K562 treated with DMSO at 1 percent for 12 hours (cell line): ENCODE measurements around the gene CERS2. TPM values are rescaled to one million over a fixed set of nuclear protein-coding genes. Genes with fewer than 3 reads are reported as not detected.

ENCODE experiments used
- total RNA-seq: library from RNA; unstranded; fragments of 300-600 nt; gene quantifications from 2 replicates; pipeline ENCODE4 v1.2.3, GENCODE V29; 2022; ENCODE audit not compliant: insufficient read depth

The CERS2 gene, protein sequence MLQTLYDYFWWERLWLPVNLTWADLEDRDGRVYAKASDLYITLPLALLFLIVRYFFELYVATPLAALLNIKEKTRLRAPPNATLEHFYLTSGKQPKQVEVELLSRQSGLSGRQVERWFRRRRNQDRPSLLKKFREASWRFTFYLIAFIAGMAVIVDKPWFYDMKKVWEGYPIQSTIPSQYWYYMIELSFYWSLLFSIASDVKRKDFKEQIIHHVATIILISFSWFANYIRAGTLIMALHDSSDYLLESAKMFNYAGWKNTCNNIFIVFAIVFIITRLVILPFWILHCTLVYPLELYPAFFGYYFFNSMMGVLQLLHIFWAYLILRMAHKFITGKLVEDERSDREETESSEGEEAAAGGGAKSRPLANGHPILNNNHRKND
- 129 and 225 TPM in 2 replicates for total RNA-seq

GRCh38 chr1:150974580-150975478 lies at the start of gene CERS2:
Gene CERS2 (minus strand): TSS chr1:150974835. CDS start chr1:150969090, 5,745 bp downstream.

DNA sequence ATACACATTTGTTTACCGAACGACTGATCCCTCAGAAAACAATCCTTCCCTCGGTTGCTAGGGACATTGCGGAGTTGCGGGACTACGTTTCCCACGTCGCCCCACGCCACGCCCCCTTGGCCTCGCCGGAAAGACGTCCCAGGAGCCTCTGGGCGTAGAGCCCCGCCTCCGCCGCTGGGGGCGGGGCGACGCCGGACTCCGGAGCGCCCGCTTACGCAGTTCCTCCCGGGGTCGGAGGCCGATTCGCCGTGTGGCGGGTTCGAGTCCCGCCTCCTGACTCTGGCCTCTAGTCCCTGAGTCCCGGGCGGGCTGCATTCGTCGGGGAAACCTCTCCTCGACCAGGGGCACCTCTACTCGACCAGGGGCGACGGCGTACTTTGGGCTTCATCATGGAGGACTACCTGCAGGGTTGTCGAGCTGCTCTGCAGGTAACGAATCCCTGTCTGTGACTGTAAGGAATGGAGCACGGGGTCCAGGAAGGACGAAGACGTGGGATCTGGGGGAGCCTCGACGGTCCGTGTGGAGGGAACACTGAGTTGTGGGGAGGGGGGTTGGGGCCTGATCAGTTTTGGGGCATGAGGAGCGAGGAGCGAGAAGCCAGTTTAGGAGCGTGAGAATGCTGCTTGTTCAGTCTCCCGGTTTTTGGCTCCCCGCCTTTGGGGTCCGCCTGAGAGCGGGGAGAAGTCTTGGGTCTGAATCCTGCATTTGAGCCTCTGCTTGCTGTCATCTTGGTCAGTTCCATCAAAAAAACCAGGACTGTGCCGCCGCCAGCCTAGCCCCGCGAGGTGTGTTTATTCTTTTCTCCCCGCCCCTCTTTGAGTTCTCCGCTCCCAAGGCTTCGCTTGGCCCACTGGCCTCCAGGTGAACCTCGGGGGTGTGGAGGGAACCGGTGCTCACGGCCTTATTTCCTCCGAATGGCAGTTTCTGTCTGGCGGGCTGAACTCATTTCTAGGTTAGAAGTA lies 33.9 kb upstream of the CERS2 start, which contains the start of gene PRUNE1:
TSS of gene PRUNE1 (plus strand) at position 206 of the 962 bp plus-strand sequence. CDS start at position 390, 184 bp downstream.

GRCh38 chr1:151006327-151007052 lies 31.9 kb upstream of the CERS2 start, which contains the start of gene MINDY1:
Gene MINDY1 (minus strand): TSS chr1:151006902. CDS start chr1:151002617, 4,285 bp downstream.

DNA sequence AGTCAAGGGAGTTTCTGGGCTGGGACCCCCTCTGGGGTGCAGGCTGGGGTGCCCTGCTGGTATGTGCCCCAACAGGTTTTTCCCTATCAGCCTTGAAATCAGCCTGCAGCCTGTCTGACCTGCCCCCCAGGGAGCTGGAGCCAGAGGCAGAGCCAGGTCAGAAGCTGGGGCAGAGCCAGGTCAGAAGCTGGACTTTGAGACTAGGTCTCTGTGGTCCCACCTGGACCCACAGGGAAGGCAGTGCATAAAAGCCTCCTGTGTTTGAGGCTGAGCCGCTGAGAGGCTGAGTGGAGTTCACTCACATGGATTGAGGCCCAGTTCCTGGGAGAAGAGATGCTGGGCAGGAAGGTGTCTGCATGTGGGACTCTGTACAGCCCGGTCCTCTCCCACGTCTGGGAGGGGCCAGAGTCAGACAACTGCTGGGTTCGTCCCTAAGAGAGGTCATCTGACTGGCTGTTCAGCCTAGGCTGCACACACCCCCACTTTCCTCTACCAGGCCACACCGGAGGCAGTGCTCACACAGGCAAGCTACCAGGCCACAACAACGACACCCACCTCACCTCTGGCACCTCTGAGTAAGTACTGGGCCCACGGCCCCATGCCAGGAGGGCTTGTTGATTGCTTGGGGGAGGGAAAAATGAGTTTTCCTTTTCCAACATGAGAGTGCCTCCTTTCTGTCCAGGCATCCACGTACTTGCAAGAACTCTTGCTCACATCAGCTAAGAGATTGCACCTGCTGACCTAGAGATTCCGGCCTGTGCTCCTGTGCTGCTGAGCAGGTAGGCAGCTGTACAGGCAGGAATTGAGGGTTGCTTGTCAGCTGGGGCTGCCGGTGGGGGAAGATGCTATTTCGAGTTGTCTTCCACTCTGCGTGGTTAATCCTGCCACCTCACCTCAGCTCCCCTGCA lies 7.4 kb upstream of the CERS2 start, which contains the start of gene ANXA9:
TSS of gene ANXA9 (plus strand) at position 488 of the 908 bp plus-strand sequence. CDS start 814 bp downstream, outside the sequence.

GRCh38 chr1:150926097-150926741 lies 48.4 kb downstream of the CERS2 start, which contains the start of gene SETDB1:
Gene SETDB1 (plus strand): TSS chr1:150926363. CDS start chr1:150927715, 1,352 bp downstream.

Other genes with a start within 250 kb of the CERS2 start
- gene CTSS, start 209.1 kb downstream of the CERS2 start, total RNA-seq = 19.7 and 29.9 TPM in 2 replicates
- 4.5 and 11.5 TPM in 2 replicates for gene CTSK, start 166.6 kb downstream of the CERS2 start, total RNA-seq
- 8.4 and 35.1 TPM in 2 replicates for gene ARNT, start 98.2 kb downstream of the CERS2 start, total RNA-seq
- gene CTXND2, start 87.7 kb downstream of the CERS2 start, total RNA-seq = not detected in 2 replicates
- gene SETDB1, start 48.5 kb downstream of the CERS2 start, total RNA-seq = 15.8 and 26.4 TPM in 2 replicates
- 1.9 and 9.1 TPM in 2 replicates for gene ANXA9, start 7.5 kb upstream of the CERS2 start, total RNA-seq
- 5.7 and 18.8 TPM in 2 replicates for gene MINDY1, start 32.1 kb upstream of the CERS2 start, total RNA-seq
- gene PRUNE1, start 33.6 kb upstream of the CERS2 start, total RNA-seq = 12.8 and 32.1 TPM in 2 replicates
- gene BNIPL, start 61.8 kb upstream of the CERS2 start, total RNA-seq = 1.4 and 3.2 TPM in 2 replicates
- 2.7 and 4.8 TPM in 2 replicates for gene C1orf56, start 72.9 kb upstream of the CERS2 start, total RNA-seq
- 30.9 and 78.5 TPM in 2 replicates for gene CDC42SE1, start 84.8 kb upstream of the CERS2 start, total RNA-seq
- gene MLLT11, start 85.6 kb upstream of the CERS2 start, total RNA-seq = 5.1 and 9.4 TPM in 2 replicates
- 0.97 and 7.5 TPM in 2 replicates for gene GABPB2, start 95.9 kb upstream of the CERS2 start, total RNA-seq
- 5.3 and 7.6 TPM in 2 replicates for gene SEMA6C, start 171.8 kb upstream of the CERS2 start, total RNA-seq
- gene TNFAIP8L2, start 181.8 kb upstream of the CERS2 start, total RNA-seq = not detected in 2 replicates
- gene LYSMD1, start 191.1 kb upstream of the CERS2 start, total RNA-seq = 2.3 and 4.8 TPM in 2 replicates
- 56.7 and 62.1 TPM in 2 replicates for gene SCNM1, start 191.3 kb upstream of the CERS2 start, total RNA-seq
- gene TMOD4, start 201.1 kb upstream of the CERS2 start, total RNA-seq = not detected in 2 replicates
- gene VPS72, start 215.4 kb upstream of the CERS2 start, total RNA-seq = 74.3 and 74.9 TPM in 2 replicates
- gene PIP5K1A, start 223.7 kb upstream of the CERS2 start, total RNA-seq = 8.2 and 26.4 TPM in 2 replicates